Heart right ventricle (tissue), 16 donors: Measurements from ENCODE around the gene NAALADL2. TPM values are rescaled to one million over a fixed set of nuclear protein-coding genes. Genes with fewer than 3 reads are reported as not detected.

Source experiments
- ATAC-seq, 8 donors: fragments of 200-7000 bp; cut with Tn5 transposase; one replicate each; pipeline ENCODE4 v1.9.1; 2020; ENCODE audit warnings: mild to moderate bottlenecking in 8 of 8, moderate library complexity in 8 of 8, moderate number of reproducible peaks in 1 of 8
- DNase-seq, 2 donors: peaks; one replicate each; pipeline ENCODE4 v3.0.0-alpha.2; 2020
- H3K27ac ChIP-seq, 10 donors: fragments of 200-600 bp; sonication (generic) in 2 of 10; one replicate each; pipeline versions ENCODE4 v1.5.0 to v1.8.0; 2020 to 2022; ENCODE audit warnings: mild to moderate bottlenecking in 3 of 10
- H3K27me3 ChIP-seq, 7 donors: fragments of 200-600 bp; one replicate each; pipeline ENCODE4 v1.8.0; 2021 to 2022; ENCODE audit warnings: mild to moderate bottlenecking in 2 of 7
- H3K36me3 ChIP-seq, 9 donors: fragments of 200-600 bp; sonication (generic) in 1 of 9; one replicate each; pipeline versions ENCODE4 v1.5.0 to v1.8.0; 2020 to 2022; ENCODE audit warnings: mild to moderate bottlenecking in 2 of 9
- H3K4me1 ChIP-seq, 9 donors: fragments of 200-600 bp; sonication (generic) in 1 of 9; one replicate each; pipeline versions ENCODE4 v1.5.0 to v1.8.0; 2020 to 2022; ENCODE audit warnings: mild to moderate bottlenecking in 4 of 9
- H3K4me3 ChIP-seq, 10 donors: fragments of 200-600 bp; sonication (generic) in 2 of 10; one replicate each; pipeline versions ENCODE4 v1.5.0 to v1.8.0; 2020 to 2022; ENCODE audit warnings: mild to moderate bottlenecking in 7 of 10, moderate library complexity in 2 of 10
- H3K9me3 ChIP-seq, 11 donors: fragments of 200-600 bp in 10 of 11; sonication (generic) in 2 of 11; one replicate each; pipeline versions ENCODE4 v1.5.0 to v1.8.0; 2013 to 2022; ENCODE audit warnings: mild to moderate bottlenecking in 2 of 11, control low read depth in 1 of 11, moderate library complexity in 1 of 11
- CTCF ChIP-seq, 9 donors: fragments of 200-600 bp; sonication (generic) in 2 of 9; IDR thresholded peaks; one replicate each; pipeline versions ENCODE4 v1.5.0 to v1.8.0; 2021 to 2022; ENCODE audit warnings: antibody characterized with exemption in 9 of 9, mild to moderate bottlenecking in 5 of 9, moderate library complexity in 1 of 9
- WGBS, 2 donors: extraction: QIAGEN DNeasy Blood & Tissue Kit; methylation state at CpG; one replicate each; pipeline ENCODE4 v1.1.7; 2013; ENCODE audit warnings: inconsistent platforms in 1 of 2; 5-methylcytosine and 5-hydroxymethylcytosine counted together
- intact Hi-C, 10 donors: fragments of 100-400 bp; cut with DNase I; formaldehyde crosslinking; loops; one replicate each; pipeline versions ENCODE4 v1.11.1 to v1.14.2; 2022
- polyA plus RNA-seq, 2 donors: library from polyadenylated mRNA; stranded (reverse); fragments of 200-250 nt; gene quantifications; one replicate each; pipeline ENCODE4 v1.2.3, GENCODE V29; 2013
- total RNA-seq, 10 donors: library from RNA; stranded (reverse); fragmentation: NEBNext Ultra II Directional in 3 of 10; extraction: Animal tissue kit (Norgen Biotek cat#: 25700) in 3 of 10; gene quantifications; one replicate each; pipeline versions ENCODE4 v1.2.1 to v1.2.4, GENCODE V29; 2021 to 2023
- donor health status: Arrhythmogenic right ventricular cardiomyopathy.
- donor health status: ischemic (EF 13 %, LVEDD 7.1; RV severe dilation, severe dysfunction).
- donor health status: healthy with polysubstance abuse.
- donor health status: DM: no; HTN: yes; CAD: no.
- donor health status: DM: no; HTN: no; CAD: no.
- donor health status: ischemic (EF 25% LVEDD 6.9; RV normal size, moderate dysfunction).
- donor health status: ischemic (EF 25% LVEDD 5.7; RV mildly dilated, moderate dysfunction).
- donor health status: healthy.
- donor health status: DM: yes; HTN: yes; CAD: no.
- donor health status: Ischemic cardiomyopathy.
- donor health status: ischemic (EF 35%, LVEDD 5.7; RV mildly dilated, moderate dysfunction).
- donor health status: nonischemic (EF 11% LVEDD 7.7; RV severe dilation, severe dysfunction).
- donor health status: DM: yes; HTN: yes; CAD: no.
- donor health status: PGD.
- donor health status: ischemic (EF 29% LVEDD 5.4; RV normal size, mild dysfunction).
- donor health status: nonischemic (EF 23%, LVEDD 6.1; RV moderate dilation, normal function).

The NAALADL2 gene
- total and polyA plus RNA-seq, 12 donors: 0.36 to 11.9 (median 5.2) TPM

GRCh38 chr3:175257123-175257522, 398.0 kb downstream of the NAALADL2 start:
- no peaks in the 10 kb centered on the region for H3K27me3 ChIP-seq
- H3K9me3 ChIP-seq: no peaks in the 10 kb centered on the region
- H3K27ac ChIP-seq: no peak overlapping the region
- DNase-seq (no peak), ATAC-seq (no peak)
- intact Hi-C loops: no loop called here
- no peak overlapping the region for H3K4me3 ChIP-seq
- H3K4me1 ChIP-seq: no peaks in the 10 kb centered on the region
- H3K36me3 ChIP-seq: no peaks in the 10 kb centered on the region
- no peak for TF ChIP-seq CTCF (IDR thresholded peaks at IDR 0.05)

- no peak for DNase-seq
- Histone ChIP-seq H3K4me1 (no peaks in the 10 kb centered on the region), H3K4me3 (no peak overlapping the region), H3K27ac (peak overlapping the region in 1 of 10 donors; percentile 6), H3K36me3 (no peaks in the 10 kb centered on the region), H3K9me3 (no peaks in the 10 kb centered on the region), H3K27me3 (no peaks in the 10 kb centered on the region)
- ATAC-seq: no peak
- intact Hi-C loops: no loop called here
- WGBS, 2 donors: 75 to 90% methylated on average over 4 of the region's 4 CpGs
- TF ChIP-seq CTCF (IDR thresholded peaks at IDR 0.05): no peak
These were observed 399.6 kb downstream of the NAALADL2 start for GRCh38 chr3:175258763-175259162.

- Histone ChIP-seq H3K4me3 (no peak overlapping the region), H3K4me1 (no peaks in the 10 kb centered on the region), H3K9me3 (no peaks in the 10 kb centered on the region), H3K27ac (peak overlapping the region in 1 of 10 donors; percentile 14), H3K36me3 (no peaks in the 10 kb centered on the region), H3K27me3 (no peaks in the 10 kb centered on the region)
- TF ChIP-seq CTCF (IDR thresholded peaks at IDR 0.05): no peak
- DNase-seq: no peak
- WGBS, 2 donors: 65 to 75% methylated on average over 3 of the region's 3 CpGs
- intact Hi-C loops: no loop called here
- ATAC-seq: peak in 2 of 8 donors; percentile 41 to 47
These were observed 401.1 kb downstream of the NAALADL2 start for GRCh38 chr3:175260145-175260794.

GRCh38 chr3:175266478-175266877, 407.3 kb downstream of the NAALADL2 start:
- Histone ChIP-seq H3K4me3 (no peak overlapping the region), H3K36me3 (no peaks in the 10 kb centered on the region), H3K27me3 (no peaks in the 10 kb centered on the region), H3K4me1 (no peaks in the 10 kb centered on the region), H3K27ac (no peak overlapping the region), H3K9me3 (no peaks in the 10 kb centered on the region)
- TF ChIP-seq CTCF (IDR thresholded peaks at IDR 0.05): no peak
- no peak for DNase-seq
- intact Hi-C loops: no loop called here
- 66 to 81% methylated on average over 1 of the region's 1 CpG for WGBS, 2 donors
- no peak for ATAC-seq
